Pons (tissue), 1 donor: ENCODE measurements around the gene GASK1A.
"Not testable (repeated sequence)": the region's sequence is repeated elsewhere in the genome, so short reads cannot be mapped to it uniquely, and the experiment has no call there.

Experiments used
- DNase-seq: peaks from one replicate; pipeline ENCODE4 v3.0.0-alpha.2; 2016; ENCODE audit warnings: low spot score

Gene GASK1A

GRCh38 chr3:42979044-42979972 lies at the start of gene GASK1A:
Gene GASK1A (plus strand): TSS chr3:42979311. CDS start chr3:42979643, 332 bp downstream.
- DNase-seq, result no peak

- DNase-seq, result no peak
Observed at GRCh38 chr3:42934111-42934510, 45.0 kb upstream of the GASK1A start.

GRCh38 chr3:42934910-42935309 lies 44.2 kb upstream of the GASK1A start:
- DNase-seq, result no peak

GRCh38 chr3:42935472-42935871 lies 43.6 kb upstream of the GASK1A start:
- no peak for DNase-seq

- DNase-seq, result no peak
Observed at GRCh38 chr3:42936157-42936981, 42.7 kb upstream of the GASK1A start.

GRCh38 chr3:42937334-42937733 lies 41.8 kb upstream of the GASK1A start:
- DNase-seq, result no peak

- DNase-seq, result no peak
Observed at GRCh38 chr3:42942693-42943092, 36.4 kb upstream of the GASK1A start.

GRCh38 chr3:42946050-42946449 lies 33.1 kb upstream of the GASK1A start:
- DNase-seq, result no peak

GRCh38 chr3:42957573-42957972 lies 21.5 kb upstream of the GASK1A start:
- no peak for DNase-seq

- DNase-seq, result no peak
Observed at GRCh38 chr3:42960282-42960681, 18.8 kb upstream of the GASK1A start.

- peak; percentile 6 for DNase-seq
Observed at GRCh38 chr3:42960786-42961185, 18.3 kb upstream of the GASK1A start.

- peak; percentile 82 for DNase-seq
Observed at GRCh38 chr3:42961633-42962032, 17.5 kb upstream of the GASK1A start.

- no peak for DNase-seq
Observed at GRCh38 chr3:42963269-42963668, 15.8 kb upstream of the GASK1A start.

- no peak for DNase-seq
Observed at GRCh38 chr3:42964266-42964665, 14.8 kb upstream of the GASK1A start.

GRCh38 chr3:42970557-42970956 lies 8.6 kb upstream of the GASK1A start:
- DNase-seq, result no peak

GRCh38 chr3:42970976-42971772 lies 7.9 kb upstream of the GASK1A start:
- DNase-seq, result no peak

- not testable (repeated sequence) for DNase-seq
Observed at GRCh38 chr3:42974906-42975305, 4.2 kb upstream of the GASK1A start.

GRCh38 chr3:42975456-42975855 lies 3.7 kb upstream of the GASK1A start:
- DNase-seq, result no peak

GRCh38 chr3:42975955-42976354 lies 3.2 kb upstream of the GASK1A start:
- DNase-seq, result no peak

- no peak for DNase-seq
Observed at GRCh38 chr3:42980209-42980608, 1.1 kb downstream of the GASK1A start.

- no peak for DNase-seq
Observed at GRCh38 chr3:42980909-42981308, 1.8 kb downstream of the GASK1A start.
